TTC549 (cell line): ENCODE results near the gene CREG2.
"Not testable (repeated sequence)": the region's sequence is repeated elsewhere in the genome, so short reads cannot be mapped to it uniquely, and the experiment has no call there.

Experiments used
- FAIRE-seq: peaks from 2 replicates; lab custom pipeline; 2012; peaks lifted over from hg19 to GRCh38; lab: Jason Lieb, UNC

CREG2 gene

GRCh38 chr2:101342625-101343008 is 44.7 kb downstream of the CREG2 start:
- FAIRE-seq, result no peak

GRCh38 chr2:101341901-101342624 is 45.2 kb downstream of the CREG2 start:
- FAIRE-seq, result no peak

GRCh38 chr2:101341421-101341820 is 45.9 kb downstream of the CREG2 start:
- no peak for FAIRE-seq

DNA sequence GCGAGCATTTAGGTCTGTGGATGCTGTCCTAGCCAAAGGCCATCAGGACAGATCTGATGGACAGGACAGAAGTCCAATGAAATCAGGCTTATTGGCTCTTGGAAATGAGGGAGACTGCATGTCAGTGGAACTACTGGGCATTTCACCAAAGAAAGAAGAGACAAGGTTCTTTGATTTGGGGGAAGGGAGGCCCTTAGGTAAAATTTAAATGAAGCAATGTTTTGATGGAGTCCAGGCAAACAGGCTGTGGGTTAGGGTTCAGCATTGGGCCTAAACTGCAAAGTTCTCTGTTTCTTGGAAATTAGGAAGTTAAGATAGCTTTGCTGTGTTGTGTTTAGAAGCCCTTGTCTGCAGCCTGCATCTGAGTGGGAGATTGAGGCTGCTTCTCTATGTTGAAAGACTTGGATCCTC is 47.2 kb downstream of the CREG2 start:
- FAIRE-seq, result no peak

DNA sequence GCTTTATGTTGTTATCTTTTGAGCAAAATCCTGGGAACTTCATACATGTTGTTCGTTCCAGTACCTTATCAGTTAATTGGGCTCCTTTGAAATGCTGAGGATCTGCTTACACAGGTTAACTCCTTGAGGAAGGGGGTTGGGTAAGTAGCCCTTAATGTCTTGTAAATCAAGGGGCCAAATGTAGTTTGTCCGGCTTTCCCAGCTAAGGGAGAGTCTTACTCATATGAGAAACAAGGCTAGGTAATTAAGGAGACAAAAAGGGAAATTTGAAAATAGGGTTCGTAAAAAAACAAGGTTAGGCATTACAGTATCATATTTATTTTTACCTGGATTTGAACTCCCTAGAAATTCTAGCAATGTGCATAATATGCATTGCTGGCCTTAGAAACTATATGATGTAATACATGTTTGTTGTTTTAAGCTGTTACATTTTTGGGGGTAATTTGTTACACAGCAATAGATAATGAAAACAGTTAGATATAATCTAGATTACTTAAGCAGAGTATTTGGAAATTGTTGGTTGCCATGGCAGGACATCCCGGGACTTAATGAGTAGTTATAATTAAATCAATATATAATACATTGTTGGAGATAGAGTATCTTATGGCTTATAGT is 47.9 kb downstream of the CREG2 start:
- no peak for FAIRE-seq

- FAIRE-seq, result no peak
Measured at GRCh38 chr2:101337877-101338276, 49.4 kb downstream of the CREG2 start.

- FAIRE-seq, result no peak
Measured at GRCh38 chr2:101332885-101333766, 54.2 kb downstream of the CREG2 start.

DNA sequence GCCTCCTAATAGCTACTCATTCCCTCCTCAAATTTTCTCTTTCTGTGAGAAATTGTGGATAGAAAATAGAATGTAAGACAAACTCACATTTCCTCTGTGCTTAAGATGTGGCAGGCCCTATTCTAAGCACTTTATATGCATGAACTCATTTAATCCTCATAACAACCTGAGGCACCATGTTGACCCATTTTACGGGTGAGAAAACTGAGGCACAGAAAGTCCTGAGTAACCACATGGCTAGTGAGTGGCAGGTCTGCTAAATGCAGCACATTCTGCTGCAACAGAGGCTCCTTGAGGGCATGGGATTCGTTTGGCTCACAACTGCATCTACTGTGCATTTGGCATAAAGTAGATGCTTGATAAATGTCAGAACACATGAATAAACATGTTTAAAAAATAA is 56.1 kb downstream of the CREG2 start:
- FAIRE-seq, result no peak

- FAIRE-seq, result no peak
Measured at GRCh38 chr2:101330253-101330933, 56.9 kb downstream of the CREG2 start.

DNA sequence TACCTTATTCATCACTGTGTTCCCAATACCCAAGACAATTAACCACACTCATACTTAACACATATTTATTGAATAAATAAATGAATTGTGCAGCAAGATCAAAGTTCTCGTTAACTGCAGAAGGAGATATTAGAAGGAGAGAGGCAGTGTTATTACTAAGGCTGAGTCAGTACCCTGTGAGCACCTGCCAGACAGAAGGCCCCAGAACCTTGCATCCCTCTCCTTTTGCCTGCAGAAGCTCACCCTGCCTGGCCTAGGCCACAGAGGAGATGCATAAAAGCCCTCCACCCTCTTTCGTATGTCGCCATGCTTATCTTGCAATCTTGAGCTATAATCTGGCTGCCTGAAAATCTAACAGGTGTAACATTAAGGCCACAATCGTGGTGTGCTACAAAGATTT is 58.3 kb downstream of the CREG2 start:
- FAIRE-seq, result no peak

DNA sequence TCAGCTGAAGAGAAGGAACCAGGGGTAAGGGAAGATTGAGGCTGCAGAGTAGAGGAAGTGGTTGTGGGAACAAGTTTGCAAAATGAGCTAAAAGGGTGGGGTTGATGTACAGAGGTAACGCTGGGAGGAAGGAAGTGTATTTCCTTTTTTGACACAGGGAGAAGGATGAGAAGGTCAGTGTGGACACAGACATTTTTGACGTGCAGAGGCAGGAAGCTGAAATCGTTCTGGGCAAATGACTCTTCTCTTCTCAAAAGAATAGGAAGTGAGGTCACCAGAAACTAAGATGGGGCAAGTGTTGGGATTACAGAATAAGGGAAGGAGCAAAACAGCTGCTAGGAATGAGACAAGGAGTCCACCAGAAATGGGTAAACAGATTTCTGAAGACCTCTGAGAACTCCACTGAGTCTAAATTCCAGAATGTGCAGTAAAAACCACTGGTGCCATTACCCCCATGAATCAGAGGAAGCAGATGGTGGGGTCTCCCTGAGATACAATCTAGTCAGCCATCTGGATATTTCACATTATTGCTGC is 58.8 kb downstream of the CREG2 start:
- no peak for FAIRE-seq

GRCh38 chr2:101327863-101328394 is 59.4 kb downstream of the CREG2 start:
- FAIRE-seq, result no peak

DNA sequence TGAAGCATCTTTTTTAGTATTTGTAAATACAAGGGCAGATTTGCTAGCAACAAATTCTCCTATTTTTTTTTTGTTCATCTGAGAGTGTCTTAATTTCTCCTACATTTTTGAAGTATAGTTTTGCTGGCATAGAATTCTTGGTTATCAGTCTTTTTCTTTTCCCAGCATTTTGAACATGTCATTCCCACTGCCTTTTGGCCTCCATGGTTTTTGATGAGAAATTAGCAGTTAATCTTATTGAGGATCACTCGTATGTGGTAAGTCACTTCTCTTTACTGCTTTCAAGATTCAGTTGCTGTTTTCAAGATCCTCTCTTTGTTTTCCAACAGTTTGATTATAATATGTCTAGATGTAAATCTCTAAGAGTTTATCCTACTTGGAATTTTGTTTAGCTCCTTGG is 61.9 kb downstream of the CREG2 start:
- FAIRE-seq, result no peak

DNA sequence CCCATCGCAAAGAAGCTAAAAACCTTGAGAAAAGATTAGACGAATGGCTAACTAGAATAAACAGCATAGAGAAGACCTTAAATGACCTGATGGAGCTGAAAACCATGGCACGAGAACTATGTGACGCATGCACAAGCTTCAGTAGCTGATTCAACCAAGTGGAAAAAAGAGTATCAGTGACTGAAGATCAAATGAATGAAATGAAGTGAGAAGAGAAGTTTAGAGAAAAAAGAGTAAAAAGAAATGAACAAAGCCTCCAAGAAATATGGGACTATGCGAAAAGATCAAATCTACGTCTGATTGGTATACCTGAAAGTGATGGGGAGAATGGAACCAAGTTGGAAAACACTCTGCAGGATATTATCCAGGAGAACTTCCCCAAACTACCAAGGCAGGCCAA is 70.7 kb downstream of the CREG2 start:
- FAIRE-seq, result not testable (repeated sequence)

- FAIRE-seq, result no peak
Measured at GRCh38 chr2:101311696-101312017, 75.6 kb downstream of the CREG2 start.

GRCh38 chr2:101310834-101311695 is 76.2 kb downstream of the CREG2 start:
- no peak for FAIRE-seq

DNA sequence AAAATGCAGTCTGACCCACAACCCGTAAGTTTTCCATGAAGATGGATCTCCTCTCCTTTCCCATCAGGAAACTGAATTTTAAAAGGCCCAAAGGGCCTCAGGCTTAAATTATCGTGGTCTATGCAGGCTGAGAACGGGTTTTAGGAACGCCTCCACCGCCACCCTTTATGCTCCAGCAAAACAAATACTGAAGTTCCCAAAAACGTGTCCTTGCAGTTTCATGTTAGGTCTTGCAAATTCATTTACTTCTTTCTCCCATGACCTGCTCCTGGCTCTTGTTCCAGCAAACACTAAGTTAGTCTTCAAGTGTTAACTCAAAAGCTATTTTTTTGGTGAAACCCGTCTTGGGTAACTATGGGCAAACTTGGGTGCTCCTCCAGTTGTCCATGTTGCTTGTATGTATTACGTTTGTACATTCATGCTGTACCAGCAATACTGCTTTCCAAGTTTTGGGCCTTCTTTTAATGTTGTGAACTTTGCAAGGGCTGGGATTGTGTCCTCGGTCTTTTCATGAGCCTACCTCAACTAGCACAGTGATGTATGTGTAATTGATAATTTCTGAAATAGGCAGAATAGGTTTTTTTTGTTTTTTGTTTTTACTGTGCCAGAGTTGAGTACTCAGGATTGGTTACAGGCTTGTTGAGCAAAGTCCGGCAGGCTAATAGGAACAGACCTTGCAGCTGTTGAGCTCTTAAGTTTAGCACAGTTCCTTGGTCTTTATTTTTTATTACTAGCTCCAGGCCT is 77.0 kb downstream of the CREG2 start:
- no peak for FAIRE-seq

DNA sequence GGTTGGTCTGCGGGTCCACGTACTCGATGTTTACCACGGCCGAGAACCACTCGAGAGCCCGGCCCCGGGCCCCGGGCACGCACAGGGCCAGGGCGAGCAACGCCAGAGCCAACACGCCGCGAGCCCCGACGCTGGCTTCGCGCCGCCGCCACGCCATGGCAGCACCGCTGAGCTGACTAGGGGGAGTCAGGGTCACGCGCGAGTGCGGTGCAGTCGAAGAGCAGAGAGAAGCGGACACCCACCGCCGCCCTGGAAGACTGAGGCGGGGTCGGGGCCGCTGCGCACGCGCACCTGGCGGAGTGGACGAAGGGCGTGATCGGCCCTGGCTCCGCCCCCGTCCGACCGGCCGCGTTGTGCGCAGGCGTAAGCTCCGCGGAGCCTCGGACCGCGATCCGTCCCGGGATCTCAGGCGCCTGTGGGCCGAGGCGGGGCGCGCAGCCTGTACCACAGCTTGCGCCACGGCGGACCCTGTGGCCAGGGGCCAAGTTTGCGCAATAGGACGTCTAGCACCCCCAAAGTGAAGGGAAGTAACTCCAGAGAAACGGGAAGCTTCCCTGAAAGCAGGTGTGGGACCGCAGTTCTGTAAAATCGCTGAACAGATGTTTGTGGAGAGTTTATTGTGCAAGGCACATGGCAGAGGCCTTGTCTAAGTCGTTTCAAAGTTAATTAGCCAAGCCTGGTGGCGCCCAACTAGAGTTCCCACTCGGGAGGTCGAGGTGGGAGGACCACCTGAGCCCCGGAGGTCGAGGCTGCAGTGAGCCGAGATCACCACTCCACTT is 78.7 kb downstream of the CREG2 start, which contains the start of gene RNF149:
RNF149 (minus strand) TSS at position 270 of the 779 bp plus-strand sequence; CDS start at position 157, 113 bp downstream.
- no peak for FAIRE-seq

- FAIRE-seq, result no peak
Measured at GRCh38 chr2:101307950-101308431, 79.3 kb downstream of the CREG2 start.
